SU-DHL-6 (cell line): Measurements from ENCODE around the gene CMTM6.

Source experiments
- H2AFZ ChIP-seq: fragments of 200-600 bp; sonication (generic); 2 replicates; pipeline ENCODE4 v1.6.1; 2014; ENCODE audit warnings: low read depth, mild to moderate bottlenecking, moderate library complexity, mixed read lengths, antibody characterized with exemption, low read length; ENCODE audit not compliant: severe bottlenecking
- H3F3A ChIP-seq: fragments of 200-600 bp; shearing (Covaris generic); 2 replicates; pipeline ENCODE4 v1.6.0; 2016; ENCODE audit warnings: antibody characterized with exemption, mild to moderate bottlenecking; ENCODE audit not compliant: insufficient read depth
- H3K27ac ChIP-seq: fragments of 200-600 bp; sonication (generic); 2 replicates; pipeline ENCODE4 v1.5.1; 2016; ENCODE audit warnings: low read depth, mild to moderate bottlenecking, low read length, moderate library complexity, mixed read lengths
- H3K27me3 ChIP-seq: fragments of 200-600 bp; sonication (generic), shearing (Covaris generic); 2 replicates; pipeline ENCODE4 v1.6.0; 2014; ENCODE audit warnings: mild to moderate bottlenecking, low read length
- H3K36me3 ChIP-seq: fragments of 200-600 bp; sonication (generic); 2 replicates; pipeline ENCODE4 v1.6.1; 2014; ENCODE audit warnings: mild to moderate bottlenecking, low read length, mixed read lengths
- H3K4me2 ChIP-seq: fragments of 300-600, 200-600 bp; shearing (Covaris generic), sonication (generic); 2 replicates; pipeline ENCODE4 v1.6.0; 2014; ENCODE audit warnings: low read length, low read depth, mild to moderate bottlenecking; ENCODE audit not compliant: poor library complexity, severe bottlenecking
- H3K4me3 ChIP-seq: fragments of 200-600 bp; sonication (generic); 2 replicates; pipeline ENCODE4 v1.5.1; 2014; ENCODE audit warnings: antibody characterized with exemption, low read length, mild to moderate bottlenecking, mixed read lengths; ENCODE audit not compliant: insufficient read depth, poor library complexity, severe bottlenecking
- H3K79me2 ChIP-seq: fragments of 200-600 bp; sonication (generic); 2 replicates; pipeline ENCODE4 v1.6.1; 2014; ENCODE audit warnings: mild to moderate bottlenecking, low read length, moderate library complexity; ENCODE audit not compliant: insufficient read depth
- H3K9ac ChIP-seq: fragments of 200-600 bp; sonication (generic); 2 replicates; pipeline ENCODE4 v1.7.0; 2014; ENCODE audit warnings: mild to moderate bottlenecking, low read length
- H3K9me2 ChIP-seq: fragments of 200-600 bp; sonication (generic); replicated peaks from 2 replicates; pipeline ENCODE4 v1.6.1; 2014; ENCODE audit warnings: low read length; ENCODE audit not compliant: insufficient read depth
- H3K9me3 ChIP-seq: fragments of 200-600 bp; sonication (generic); 2 replicates; pipeline ENCODE4 v1.6.1; 2014; ENCODE audit warnings: low read length, mixed read lengths; ENCODE audit not compliant: insufficient read depth
- H4K20me1 ChIP-seq: fragments of 200-600 bp; sonication (generic); 2 replicates; pipeline ENCODE4 v1.6.1; 2014; ENCODE audit warnings: low read depth, mild to moderate bottlenecking, antibody characterized with exemption, low read length, moderate library complexity, mixed read lengths
- EZH2phosphoT487 ChIP-seq: fragments of 200-600 bp; sonication (generic), shearing (Covaris generic); conservative IDR thresholded peaks from 2 replicates; pipeline ENCODE4 v1.6.1; 2018; ENCODE audit warnings: mild to moderate bottlenecking, antibody characterized with exemption, low read length, moderate library complexity, mixed read lengths
- TF ChIP-seq, protein P1 (sequence below): fragments of 200-600 bp; sonication (generic); IDR thresholded peaks from one replicate; pipeline ENCODE4 v1.5.1; 2017; ENCODE audit warnings: antibody characterized with exemption, mild to moderate bottlenecking, low read length, moderate library complexity; ENCODE audit not compliant: insufficient read depth, poor library complexity, severe bottlenecking

The CMTM6 gene

DNA sequence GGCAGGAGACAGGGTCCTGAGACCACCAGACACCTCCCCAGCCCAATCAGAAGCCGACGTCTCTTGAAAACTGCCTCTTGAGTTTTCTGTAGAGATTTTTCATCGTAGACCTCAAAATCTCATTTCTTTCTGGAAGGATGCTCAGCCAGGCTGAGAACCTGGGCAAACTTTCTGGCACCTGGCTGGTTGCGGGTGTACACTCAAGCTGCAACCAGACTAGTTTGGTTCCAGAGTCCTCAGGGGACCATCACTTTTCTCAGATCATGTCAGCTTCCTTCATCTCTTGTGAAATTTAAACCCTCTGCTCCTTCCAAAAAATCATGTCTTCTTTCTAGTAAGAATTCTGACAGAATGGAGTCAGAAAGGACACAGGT, 65.8 kb downstream of the CMTM6 start:
- Histone ChIP-seq H3K4me3 (no peak overlapping the region), H3K27ac (no peak overlapping the region)

DNA sequence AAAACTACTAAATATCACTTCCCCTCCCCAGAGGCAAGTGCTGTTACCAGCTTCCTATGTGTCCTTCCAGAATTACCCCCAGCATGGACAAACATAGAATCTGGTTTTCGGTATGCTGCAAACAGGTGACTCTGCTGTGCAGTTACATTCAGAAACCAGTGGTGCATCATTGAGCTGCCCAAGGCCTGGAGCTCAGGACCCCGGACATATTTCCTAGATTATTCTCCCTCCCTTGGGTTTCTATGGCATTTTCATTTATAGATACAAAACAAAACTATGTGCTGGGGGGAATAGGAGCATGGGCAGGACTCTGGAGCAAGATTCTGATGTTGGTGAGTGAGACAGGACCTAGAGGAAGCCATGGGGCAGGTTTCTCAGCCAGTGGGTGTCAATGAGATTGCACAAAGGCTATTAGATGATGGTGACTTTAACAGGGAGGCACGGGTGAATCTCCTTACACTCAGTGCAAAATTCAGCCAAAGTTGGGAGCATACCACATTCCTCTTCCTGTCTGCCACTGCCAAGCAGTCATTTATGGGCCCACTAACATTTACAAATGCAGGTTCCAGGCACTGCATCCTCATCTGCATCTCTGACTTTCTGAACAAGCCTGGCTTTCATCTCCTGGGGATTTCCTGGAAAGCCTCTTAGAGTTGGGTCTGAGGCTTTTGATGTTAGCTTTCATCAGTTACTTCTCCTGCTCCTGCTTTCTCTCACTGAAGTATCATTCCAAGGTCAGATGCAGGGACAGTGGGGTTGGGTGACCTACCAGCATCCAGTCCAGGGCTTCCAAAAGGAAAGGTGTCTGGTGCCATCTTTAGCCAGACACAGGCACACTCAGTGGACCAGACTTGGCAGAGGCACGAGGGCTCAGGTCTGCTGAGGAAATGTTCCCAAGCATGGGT, 66.5 kb downstream of the CMTM6 start:
- no peaks in the 10 kb centered on the region for H3K36me3 ChIP-seq
- H3K9me3 ChIP-seq, result no peaks in the 10 kb centered on the region
- no peak overlapping the region for H2AFZ ChIP-seq
- H3K27ac ChIP-seq, result no peak overlapping the region
- H3K27me3 ChIP-seq, result no peaks in the 10 kb centered on the region
- H3K9me2 ChIP-seq, result no peaks in the 10 kb centered on the region
- H3K79me2 ChIP-seq, result no peaks in the 10 kb centered on the region
- no peak for TF ChIP-seq EZH2phosphoT487
- TF ChIP-seq, protein P1, sequence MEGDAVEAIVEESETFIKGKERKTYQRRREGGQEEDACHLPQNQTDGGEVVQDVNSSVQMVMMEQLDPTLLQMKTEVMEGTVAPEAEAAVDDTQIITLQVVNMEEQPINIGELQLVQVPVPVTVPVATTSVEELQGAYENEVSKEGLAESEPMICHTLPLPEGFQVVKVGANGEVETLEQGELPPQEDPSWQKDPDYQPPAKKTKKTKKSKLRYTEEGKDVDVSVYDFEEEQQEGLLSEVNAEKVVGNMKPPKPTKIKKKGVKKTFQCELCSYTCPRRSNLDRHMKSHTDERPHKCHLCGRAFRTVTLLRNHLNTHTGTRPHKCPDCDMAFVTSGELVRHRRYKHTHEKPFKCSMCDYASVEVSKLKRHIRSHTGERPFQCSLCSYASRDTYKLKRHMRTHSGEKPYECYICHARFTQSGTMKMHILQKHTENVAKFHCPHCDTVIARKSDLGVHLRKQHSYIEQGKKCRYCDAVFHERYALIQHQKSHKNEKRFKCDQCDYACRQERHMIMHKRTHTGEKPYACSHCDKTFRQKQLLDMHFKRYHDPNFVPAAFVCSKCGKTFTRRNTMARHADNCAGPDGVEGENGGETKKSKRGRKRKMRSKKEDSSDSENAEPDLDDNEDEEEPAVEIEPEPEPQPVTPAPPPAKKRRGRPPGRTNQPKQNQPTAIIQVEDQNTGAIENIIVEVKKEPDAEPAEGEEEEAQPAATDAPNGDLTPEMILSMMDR, result no peak
- no peak overlapping the region for H3K9ac ChIP-seq
- H3K4me2 ChIP-seq, result no peak overlapping the region
- H4K20me1 ChIP-seq, result no peaks in the 10 kb centered on the region
- no peak overlapping the region for H3K4me3 ChIP-seq
- no peaks in the 10 kb centered on the region for H3F3A ChIP-seq

More for the DNA sequence above, 65.8 kb downstream of the CMTM6 start:
- no peak for TF ChIP-seq EZH2phosphoT487
- TF ChIP-seq, protein P1, result no peak
- no peaks in the 10 kb centered on the region for H3K9me2 ChIP-seq
- H3F3A ChIP-seq, result no peaks in the 10 kb centered on the region
- no peak overlapping the region for H3K4me2 ChIP-seq
- no peaks in the 10 kb centered on the region for H3K36me3 ChIP-seq
- H3K9ac ChIP-seq, result no peak overlapping the region
- no peaks in the 10 kb centered on the region for H3K9me3 ChIP-seq
- H2AFZ ChIP-seq, result no peak overlapping the region
- H3K27me3 ChIP-seq, result no peaks in the 10 kb centered on the region
- no peaks in the 10 kb centered on the region for H4K20me1 ChIP-seq
- H3K79me2 ChIP-seq, result no peaks in the 10 kb centered on the region

DNA sequence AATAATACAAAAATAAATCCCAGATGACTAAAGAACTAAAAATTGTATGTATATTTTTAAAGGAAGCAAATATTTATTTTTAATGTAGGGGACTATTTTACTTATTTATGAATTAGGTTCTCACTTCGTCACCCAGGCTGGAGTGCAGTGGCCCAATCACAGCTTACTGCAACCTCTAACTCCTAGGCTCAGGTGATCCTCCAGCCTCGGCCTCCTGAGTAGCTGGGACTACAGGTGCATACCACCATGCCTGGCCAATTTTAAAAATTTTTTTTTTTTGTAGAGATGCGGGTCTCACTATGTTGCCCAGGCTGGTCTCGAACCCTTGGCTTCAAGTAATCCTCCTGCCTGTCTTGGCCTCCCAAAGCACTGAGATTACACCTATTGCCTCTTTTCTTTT, 68.4 kb downstream of the CMTM6 start:
- H3F3A ChIP-seq, result no peaks in the 10 kb centered on the region
- TF ChIP-seq, protein P1, result no peak
- TF ChIP-seq EZH2phosphoT487, result no peak
- no peaks in the 10 kb centered on the region for H3K79me2 ChIP-seq
- no peaks in the 10 kb centered on the region for H4K20me1 ChIP-seq
- no peaks in the 10 kb centered on the region for H3K9me2 ChIP-seq
- no peak overlapping the region for H3K9ac ChIP-seq
- H3K27me3 ChIP-seq, result no peaks in the 10 kb centered on the region
- H3K36me3 ChIP-seq, result no peaks in the 10 kb centered on the region
- H3K27ac ChIP-seq, result no peak overlapping the region
- no peaks in the 10 kb centered on the region for H3K9me3 ChIP-seq
- H3K4me3 ChIP-seq, result no peak overlapping the region
- H2AFZ ChIP-seq, result no peak overlapping the region
- no peak overlapping the region for H3K4me2 ChIP-seq
